Body of pancreas (tissue), 4 donors: ENCODE data around the gene PFN1. TPM values are rescaled to one million over a fixed set of nuclear protein-coding genes. Genes with fewer than 3 reads are reported as not detected.
"Not testable (repeated sequence)": the region's sequence is repeated elsewhere in the genome, so short reads cannot be mapped to it uniquely, and the experiment has no call there.

ENCODE experiments used
- ATAC-seq: fragments of 150-250 bp; one replicate; pipeline ENCODE4 v1.9.1; 2016
- DNase-seq, 4 donors: peaks; one replicate each; pipeline ENCODE4 v3.0.0-alpha.2; 2019
- H3K27ac ChIP-seq, 4 donors: fragments of 200-600 bp; sonication (generic); 1 replicate in 3 of 4; 2 replicates in 1 of 4; pipeline versions ENCODE4 v1.5.1 to v1.6.1; 2016 to 2019; ENCODE audit warnings: mild to moderate bottlenecking in 1 of 4, mixed read lengths in 1 of 4, moderate library complexity in 1 of 4
- H3K27me3 ChIP-seq, 2 donors: fragments of 200-600 bp; sonication (generic); one replicate each; pipeline ENCODE4 v1.6.0; 2016; ENCODE audit warnings: mild to moderate bottlenecking in 1 of 2
- H3K36me3 ChIP-seq, 2 donors: fragments of 200-600 bp; sonication (generic); replicated peaks in 1 of 2; 2 replicates each; pipeline ENCODE4 v1.5.1; 2016; ENCODE audit warnings: low read depth in 2 of 2; ENCODE audit not compliant: insufficient read depth in 1 of 2
- H3K4me1 ChIP-seq: fragments of 200-600 bp; sonication (generic); one replicate; pipeline ENCODE4 v1.6.0; 2016
- H3K4me3 ChIP-seq, 2 donors: fragments of 200-600 bp; sonication (generic); 1 replicate in 1 of 2; 2 replicates in 1 of 2; pipeline ENCODE4 v1.5.1; 2016 to 2019
- H3K9me3 ChIP-seq, 3 donors: fragments of 200-600 bp; sonication (generic); 1 replicate in 2 of 3; 2 replicates in 1 of 3; pipeline ENCODE4 v1.5.1; 2016
- POLR2A ChIP-seq, 3 donors: fragments of 450-650 bp; IDR thresholded peaks; one replicate each; pipeline ENCODE4 v1.6.1; 2016; ENCODE audit warnings: antibody characterized with exemption in 3 of 3, mild to moderate bottlenecking in 2 of 3
- WGBS, 2 donors: methylation state at CpG; one replicate each; pipeline ENCODE4 v1.1.5; 2017; 5-methylcytosine and 5-hydroxymethylcytosine counted together
- intact Hi-C: fragments of 100-400 bp; cut with DNase I; formaldehyde crosslinking; loops from one replicate; pipeline ENCODE4 v1.15.1; 2023
- total RNA-seq, 2 donors: library from RNA; depleted of rRNA; stranded (reverse); fragments of >200 nt; gene quantifications; one replicate each; pipeline ENCODE4 v1.1.0, GENCODE V29; 2016
- TF ChIP-seq, protein P1 (sequence below), 7 experiments: fragments of 450-650 bp in 4 of 7; fragments of 200-600 bp in 3 of 7; sonication (generic) in 3 of 7; IDR thresholded peaks; one replicate each; pipeline ENCODE4 v1.5.1; 2016 to 2019; ENCODE audit warnings: antibody characterized with exemption in 7 of 7

PFN1 gene
- total RNA-seq, 2 donors from 2014 or later = 164 to 180 TPM

DNA sequence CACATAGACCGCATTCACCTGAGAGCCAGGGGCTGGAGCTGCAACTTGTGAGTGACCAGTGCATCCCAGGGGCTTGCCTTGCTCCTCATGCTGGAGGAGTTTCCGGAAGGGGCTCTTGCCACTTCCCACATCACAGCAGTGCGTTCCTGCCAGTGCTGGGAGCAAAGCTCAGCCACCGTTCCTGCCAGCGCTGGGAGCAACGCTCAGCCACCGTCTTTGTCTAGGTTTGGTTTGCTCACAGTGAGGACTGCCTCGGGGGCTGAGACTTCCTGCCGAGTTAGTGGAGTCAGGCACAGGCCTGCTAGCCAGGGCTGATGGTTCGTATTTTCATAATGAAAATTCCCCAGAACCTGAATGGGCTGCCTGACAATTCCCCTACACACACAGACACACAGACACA lies 40.0 kb downstream of the PFN1 start:
- no peaks in the 10 kb centered on the region for H3K9me3 ChIP-seq

DNA sequence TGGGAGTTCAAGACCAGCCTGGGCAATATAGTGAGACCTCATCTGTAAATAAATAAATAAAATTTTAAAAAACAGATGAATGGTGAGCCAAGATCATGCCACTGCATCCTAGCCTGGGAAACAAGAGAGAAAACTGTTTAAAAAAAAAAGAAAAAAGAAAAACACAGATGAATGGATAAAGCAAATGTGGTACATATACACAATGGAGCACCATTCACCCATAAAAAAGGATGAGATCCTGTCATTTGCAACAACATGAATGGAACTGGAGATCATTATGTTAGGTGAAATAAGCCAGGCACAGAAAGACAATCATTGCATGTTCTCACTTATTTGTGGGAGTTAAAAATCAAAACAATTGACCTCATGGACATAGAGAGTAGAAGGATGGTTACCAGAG lies 41.7 kb downstream of the PFN1 start:
- DNase-seq, ATAC-seq, H3K27ac ChIP-seq, H3K4me3 ChIP-seq, H3K27me3 ChIP-seq, intact Hi-C loops, H3K36me3 ChIP-seq, H3K9me3 ChIP-seq: not testable (repeated sequence)
- peaks cover 25% of the 10 kb centered on the region for H3K4me1 ChIP-seq

More for the DNA sequence above, 40.0 kb downstream of the PFN1 start:
- DNase-seq = no peak
- intact Hi-C loops = no loop called here
- WGBS, 2 donors = 47 to 66% methylated on average over 7 to 9 of the region's 10 CpGs
- no peak overlapping the region for H3K4me3 ChIP-seq
- H3K27ac ChIP-seq = peak overlapping the region in 2 of 4 donors; percentile 59 to 61
- no peaks in the 10 kb centered on the region for H3K36me3 ChIP-seq
- H3K4me1 ChIP-seq = peaks cover 18% of the 10 kb centered on the region
- H3K27me3 ChIP-seq = no peaks in the 10 kb centered on the region
- TF ChIP-seq POLR2A (IDR thresholded peaks at IDR 0.05) = no peak
- TF ChIP-seq, protein P1, sequence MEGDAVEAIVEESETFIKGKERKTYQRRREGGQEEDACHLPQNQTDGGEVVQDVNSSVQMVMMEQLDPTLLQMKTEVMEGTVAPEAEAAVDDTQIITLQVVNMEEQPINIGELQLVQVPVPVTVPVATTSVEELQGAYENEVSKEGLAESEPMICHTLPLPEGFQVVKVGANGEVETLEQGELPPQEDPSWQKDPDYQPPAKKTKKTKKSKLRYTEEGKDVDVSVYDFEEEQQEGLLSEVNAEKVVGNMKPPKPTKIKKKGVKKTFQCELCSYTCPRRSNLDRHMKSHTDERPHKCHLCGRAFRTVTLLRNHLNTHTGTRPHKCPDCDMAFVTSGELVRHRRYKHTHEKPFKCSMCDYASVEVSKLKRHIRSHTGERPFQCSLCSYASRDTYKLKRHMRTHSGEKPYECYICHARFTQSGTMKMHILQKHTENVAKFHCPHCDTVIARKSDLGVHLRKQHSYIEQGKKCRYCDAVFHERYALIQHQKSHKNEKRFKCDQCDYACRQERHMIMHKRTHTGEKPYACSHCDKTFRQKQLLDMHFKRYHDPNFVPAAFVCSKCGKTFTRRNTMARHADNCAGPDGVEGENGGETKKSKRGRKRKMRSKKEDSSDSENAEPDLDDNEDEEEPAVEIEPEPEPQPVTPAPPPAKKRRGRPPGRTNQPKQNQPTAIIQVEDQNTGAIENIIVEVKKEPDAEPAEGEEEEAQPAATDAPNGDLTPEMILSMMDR (IDR thresholded peaks at IDR 0.05) = no peak
- ATAC-seq = no peak

DNA sequence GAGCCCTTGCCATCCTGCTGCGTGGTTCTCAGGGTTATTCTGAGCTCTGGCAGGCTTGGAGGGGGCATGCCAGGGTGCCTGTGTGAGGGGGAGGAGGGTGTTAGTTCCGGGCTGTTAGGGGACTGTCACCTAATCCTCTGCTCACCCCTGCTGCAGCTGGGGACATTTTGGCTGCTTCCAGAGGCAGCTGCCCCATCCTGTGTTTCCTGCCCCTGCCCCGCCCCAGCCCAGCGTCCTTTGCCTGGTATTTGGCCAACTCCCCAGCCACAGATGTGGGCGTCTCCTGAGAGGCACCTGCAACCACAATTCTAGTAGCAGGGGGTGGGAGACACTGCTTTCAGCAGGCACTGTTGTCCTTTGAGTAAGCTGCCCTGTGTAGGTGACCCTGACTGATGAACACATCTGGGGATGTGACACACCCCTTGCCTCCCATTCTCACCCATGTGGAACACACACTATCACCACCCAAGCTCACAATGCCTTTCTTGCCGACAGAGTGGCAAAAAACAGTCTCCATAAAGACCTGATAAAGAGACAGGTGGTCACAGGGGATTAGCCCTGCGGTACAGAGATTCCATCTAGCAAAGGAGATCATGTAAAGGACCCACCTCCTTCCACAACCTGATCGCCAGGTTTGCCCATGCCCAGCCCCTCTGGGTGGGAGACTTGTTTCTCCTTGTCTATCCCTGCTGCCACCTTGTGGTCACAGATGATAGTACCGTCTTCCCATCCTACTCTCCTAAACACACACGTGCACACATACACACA lies 45.1 kb downstream of the PFN1 start, which contains the start of gene CHRNE:
CHRNE (minus strand) TSS at position 48 of the 768 bp plus-strand sequence; CDS start at position 13, 35 bp downstream.
- peak; percentile 53 for ATAC-seq
- WGBS, 2 donors = 6 to 7% methylated on average over 9 to 10 of the region's 10 CpGs

GRCh38 chr17:4902540-4902939 lies 45.8 kb downstream of the PFN1 start:
- DNase-seq (no peak), ATAC-seq (no peak)
- H3K27ac ChIP-seq = peak overlapping the region in 1 of 4 donors; percentile 12
- H3K9me3 ChIP-seq = no peaks in the 10 kb centered on the region
- WGBS, 2 donors = 48 to 60% methylated on average over 8 of the region's 8 CpGs
- TF ChIP-seq POLR2A (IDR thresholded peaks at IDR 0.05) = no peak
- H3K27me3 ChIP-seq = no peaks in the 10 kb centered on the region
- no peak overlapping the region for H3K4me3 ChIP-seq
- H3K36me3 ChIP-seq = no peaks in the 10 kb centered on the region
- intact Hi-C loops = no loop called here
- H3K4me1 ChIP-seq = peaks cover 45% of the 10 kb centered on the region

More for the DNA sequence above, 45.1 kb downstream of the PFN1 start, which contains the start of gene CHRNE:
- Histone ChIP-seq H3K9me3 (no peaks in the 10 kb centered on the region), H3K36me3 (no peaks in the 10 kb centered on the region), H3K27ac (peak within 1 kb of the TSS in 1 of 4 donors; percentile 24), H3K4me1 (peaks cover 42% of the 10 kb centered on the region), H3K27me3 (no peaks in the 10 kb centered on the region), H3K4me3 (no peak within 1 kb of the TSS)
- intact Hi-C loops = no loop called here
- peak; percentile 86 to 91 (median 88) for DNase-seq
- no peak for TF ChIP-seq POLR2A (IDR thresholded peaks at IDR 0.05)
- TF ChIP-seq, protein P1 (IDR thresholded peaks at IDR 0.05) = peak; percentile 50 to 90 (median 71)

DNA sequence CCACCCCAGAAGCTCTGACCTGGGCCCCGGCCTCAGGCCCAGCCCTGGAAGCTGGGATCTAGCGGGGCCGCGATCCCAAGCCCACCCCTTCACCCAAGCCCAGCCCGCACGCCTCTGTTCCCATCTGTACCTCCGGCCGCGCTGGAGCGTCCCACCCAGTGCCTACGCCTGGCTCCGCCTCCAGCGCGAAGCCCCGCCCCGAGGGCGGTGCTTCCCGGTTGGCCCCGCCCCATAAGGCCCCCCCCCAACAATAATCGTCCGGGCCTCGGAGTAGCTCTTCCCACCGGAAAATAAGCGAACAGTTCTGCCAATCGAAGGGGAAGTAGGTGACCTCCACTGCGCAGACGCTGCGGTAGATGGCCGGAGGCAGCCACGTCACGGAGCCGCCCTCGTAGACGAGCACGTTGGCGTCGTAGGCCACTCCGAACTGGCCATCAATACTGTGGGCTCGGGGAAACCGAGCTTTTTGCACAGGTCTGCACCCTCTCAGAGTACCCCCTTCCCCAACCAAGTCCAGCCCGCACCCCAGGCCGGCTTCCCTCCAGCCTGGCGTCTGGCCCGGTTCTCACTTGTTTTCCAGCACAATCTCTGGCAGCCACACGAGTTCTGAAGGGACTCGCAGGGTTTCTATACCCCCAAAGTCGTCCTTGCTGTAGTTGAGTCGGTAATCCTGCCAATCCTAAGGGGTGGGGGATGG lies 46.5 kb downstream of the PFN1 start:
- intact Hi-C loops = no loop called here
- Histone ChIP-seq H3K4me3 (no peak overlapping the region), H3K4me1 (peaks cover 45% of the 10 kb centered on the region), H3K27me3 (no peaks in the 10 kb centered on the region), H3K9me3 (no peaks in the 10 kb centered on the region), H3K27ac (peak overlapping the region in 1 of 4 donors; percentile 12), H3K36me3 (no peaks in the 10 kb centered on the region)
- 62 to 66% methylated on average over 32 to 41 of the region's 48 CpGs for WGBS, 2 donors
- TF ChIP-seq POLR2A (IDR thresholded peaks at IDR 0.05) = peak in 1 of 3 donors; percentile 7
- TF ChIP-seq, protein P1 (IDR thresholded peaks at IDR 0.05) = no peak
- DNase-seq (peak in 2 of 4 donors; percentile 32 to 40), ATAC-seq (no peak)
